IMR-90 (cell line): ENCODE data around the gene TRAPPC12. TPM values are rescaled to one million over a fixed set of nuclear protein-coding genes. Genes with fewer than 3 reads are reported as not detected.

ENCODE experiments used
- ATAC-seq: fragments of 200-7000 bp; cut with Tn5 transposase; 2 replicates; pipeline ENCODE4 v1.9.1; 2020; ENCODE audit warnings: low read depth, mild to moderate bottlenecking, moderate library complexity
- BruUV-seq: library from RNA; stranded (reverse); fragments of 400-500 nt; replicated peaks from 2 replicates; lab custom pipeline; 2021; lab: Mats Ljungman, UMichigan
- CTCF ChIA-PET: fragments of 300-600 bp; formaldehyde crosslinking; extraction: SDS; loops from one replicate; lab custom pipeline; 2021; ENCODE audit warnings: antibody characterized with exemption; lab: Yijun Ruan, JAX
- POLR2A ChIA-PET: fragments of 300-600 bp; sonication (Branson Sonifier 250); formaldehyde crosslinking; loops from one replicate; lab custom pipeline; 2022; ENCODE audit warnings: antibody characterized with exemption; ENCODE audit not compliant: unreplicated experiment; lab: Charles Lee
- DNase-seq: peaks from one replicate; pipeline ENCODE4 v3.0.0; 2013
- H2AFZ ChIP-seq: replicated peaks from 2 replicates; pipeline ENCODE3; 2013; ENCODE audit warnings: low read length, mild to moderate bottlenecking; ENCODE audit not compliant: poor library complexity
- H2AK5ac ChIP-seq: 2 replicates; pipeline ENCODE4 v1.6.1; 2013; ENCODE audit warnings: low read depth, low read length, inconsistent platforms
- H2AK9ac ChIP-seq: replicated peaks from 2 replicates; pipeline ENCODE3; 2013; ENCODE audit warnings: mild to moderate bottlenecking, low read depth, low read length, moderate library complexity; ENCODE audit not compliant: poor library complexity
- H2BK120ac ChIP-seq: 2 replicates; pipeline ENCODE4 v1.6.1; 2013; ENCODE audit warnings: low read depth, low read length, inconsistent platforms
- H2BK15ac ChIP-seq: 3 replicates; pipeline ENCODE4 v1.6.1; 2013; ENCODE audit warnings: low read depth, low read length, inconsistent platforms
- H2BK20ac ChIP-seq: 2 replicates; pipeline ENCODE4 v1.6.1; 2013; ENCODE audit warnings: low read depth, mild to moderate bottlenecking, inconsistent platforms, low read length, moderate library complexity
- H2BK5ac ChIP-seq: 2 replicates; pipeline ENCODE4 v1.6.1; 2013; ENCODE audit warnings: mild to moderate bottlenecking, low read depth, low read length, inconsistent platforms; ENCODE audit not compliant: poor library complexity, severe bottlenecking
- H3K14ac ChIP-seq: replicated peaks from 2 replicates; pipeline ENCODE4 v1.6.1; 2013; ENCODE audit warnings: low read depth, low read length, inconsistent platforms
- H3K18ac ChIP-seq: 2 replicates; pipeline ENCODE4 v1.6.1; 2013; ENCODE audit warnings: low read depth, low read length, control low read depth
- H3K23ac ChIP-seq: 2 replicates; pipeline ENCODE4 v1.6.1; 2013; ENCODE audit warnings: low read depth, low read length, inconsistent platforms
- H3K27ac ChIP-seq: 2 replicates; pipeline ENCODE4 v1.5.1; 2013; ENCODE audit warnings: mild to moderate bottlenecking, control low read depth, low read length; ENCODE audit not compliant: insufficient read depth
- H3K27me3 ChIP-seq: 2 replicates; pipeline ENCODE4 v1.6.1; 2013; ENCODE audit warnings: low read length; ENCODE audit not compliant: control insufficient read depth, insufficient read depth
- H3K36me3 ChIP-seq: 2 replicates; pipeline ENCODE4 v1.6.1; 2013; ENCODE audit warnings: low read length, mixed read lengths; ENCODE audit not compliant: control insufficient read depth, insufficient read depth
- H3K4ac ChIP-seq: 2 replicates; pipeline ENCODE4 v1.6.1; 2013; ENCODE audit warnings: low read depth, low read length, inconsistent platforms
- H3K4me1 ChIP-seq: 2 replicates; pipeline ENCODE4 v1.6.1; 2013; ENCODE audit warnings: low read length, mixed read lengths; ENCODE audit not compliant: control insufficient read depth, insufficient read depth
- H3K4me2 ChIP-seq: 2 replicates; pipeline ENCODE4 v1.6.1; 2013; ENCODE audit warnings: low read depth, mild to moderate bottlenecking, control low read depth, low read length, moderate library complexity
- H3K4me3 ChIP-seq: 2 replicates; pipeline ENCODE4 v1.5.1; 2013; ENCODE audit warnings: low read depth, mild to moderate bottlenecking, control low read depth, low read length, moderate library complexity; ENCODE audit not compliant: insufficient read depth
- H3K56ac ChIP-seq: 2 replicates; pipeline ENCODE4 v1.6.1; 2013; ENCODE audit warnings: low read length, inconsistent platforms; ENCODE audit not compliant: insufficient read depth; ENCODE audit errors: extremely low read depth
- H3K79me1 ChIP-seq, 2 experiments: 2 replicates each; pipeline ENCODE4 v1.6.1; 2013; ENCODE audit warnings: low read length in 2 of 2, inconsistent platforms in 1 of 2, low read depth in 1 of 2
- H3K9ac ChIP-seq: 2 replicates; pipeline ENCODE4 v1.6.1; 2013; ENCODE audit warnings: low read depth, low read length, control low read depth
- H3K9me1 ChIP-seq: 2 replicates; pipeline ENCODE4 v1.6.1; 2013; ENCODE audit warnings: low read length, inconsistent platforms; ENCODE audit not compliant: insufficient read depth
- H3K9me3 ChIP-seq: 2 replicates; pipeline ENCODE4 v1.6.1; 2013; ENCODE audit warnings: low read length; ENCODE audit not compliant: control insufficient read depth, insufficient read depth
- H4K20me1 ChIP-seq: 2 replicates; pipeline ENCODE4 v1.6.1; 2013; ENCODE audit warnings: low read length, inconsistent platforms; ENCODE audit not compliant: insufficient read depth
- H4K5ac ChIP-seq: 2 replicates; pipeline ENCODE4 v1.6.1; 2013; ENCODE audit warnings: mild to moderate bottlenecking, low read depth, low read length, control low read depth
- H4K8ac ChIP-seq, 2 experiments: 2 replicates each; pipeline ENCODE4 v1.6.1; 2013; ENCODE audit warnings: low read depth in 2 of 2, low read length in 2 of 2, control low read depth in 1 of 2, inconsistent platforms in 1 of 2
- H4K91ac ChIP-seq: 2 replicates; pipeline ENCODE4 v1.6.1; 2013; ENCODE audit warnings: low read depth, low read length, inconsistent platforms; ENCODE audit not compliant: insufficient read depth
- CEBPB ChIP-seq: IDR thresholded peaks from 2 replicates; pipeline ENCODE4 v1.6.1; 2012; ENCODE audit warnings: low read depth, low read length, improper control_type of control experiment
- CHD1 ChIP-seq: IDR thresholded peaks from 2 replicates; pipeline ENCODE4 v1.6.1; 2012; ENCODE audit warnings: low read depth, low read length, improper control_type of control experiment
- FOS ChIP-seq: fragments of 150-350 bp; IDR thresholded peaks from 2 replicates; pipeline ENCODE4 v1.6.1; 2016; ENCODE audit warnings: low read depth, low read length
- MAFK ChIP-seq: IDR thresholded peaks from 2 replicates; pipeline ENCODE4 v1.6.1; 2012; ENCODE audit warnings: low read depth, low read length, improper control_type of control experiment
- MXI1 ChIP-seq: IDR thresholded peaks from 2 replicates; pipeline ENCODE4 v1.6.1; 2012; ENCODE audit warnings: low read depth, mild to moderate bottlenecking, low read length, moderate library complexity, borderline replicate concordance
- NFE2L2 ChIP-seq: fragments of 150-350 bp; IDR thresholded peaks from 2 replicates; pipeline ENCODE4 v1.6.1; 2016; ENCODE audit warnings: low read depth, mild to moderate bottlenecking, low read length
- POLR2A ChIP-seq: IDR thresholded peaks from 2 replicates; pipeline ENCODE4 v1.6.1; 2012; ENCODE audit warnings: mild to moderate bottlenecking, low read depth, low read length
- USF2 ChIP-seq: fragments of 150-350 bp; IDR thresholded peaks from 2 replicates; pipeline ENCODE4 v1.6.1; 2017; ENCODE audit warnings: mild to moderate bottlenecking, antibody characterized with exemption, low read length, low read depth
- WGBS, 2 experiments: methylation state at CpG; one replicate each; pipeline versions ENCODE4 v1.1.5 to v1.1.7; 2013; ENCODE audit warnings: missing lambda C conversion rate in 2 of 2; ENCODE audit not compliant: insufficient read length in 1 of 2; ENCODE audit errors: extremely low coverage in 2 of 2; 5-methylcytosine and 5-hydroxymethylcytosine counted together
- dilution Hi-C: fragments of 300-500 bp; cut with HindIII; formaldehyde crosslinking; loops from one replicate; pipeline ENCODE4 v1.14.3; 2018; ENCODE audit warnings: low sequenced_read_pairs; ENCODE audit not compliant: unreplicated experiment
- in situ Hi-C: fragments of 300-500 bp; cut with MboI; formaldehyde crosslinking; loops from 3 replicates; pipeline ENCODE4 v1.14.3; 2019; ENCODE audit warnings: low sequenced_read_pairs, inconsistent platforms, mixed read lengths
- intact Hi-C: fragments of 100-400 bp; cut with micrococcal nuclease; formaldehyde crosslinking; loops from 2 replicates; pipeline ENCODE4 v1.10.0; 2022
- polyA plus RNA-seq, 3 experiments: library from polyadenylated mRNA; depleted of rRNA; stranded (reverse); fragments of >200 nt; gene quantifications; 2 replicates each; pipeline ENCODE4 v1.2.3, GENCODE V29; 2012; ENCODE audit warnings: low replicate concordance in 1 of 3
- total RNA-seq: library from RNA; depleted of rRNA; stranded (reverse); fragments of >200 nt; gene quantifications from 2 replicates; pipeline ENCODE4 v1.2.3, GENCODE V29; 2012

Gene TRAPPC12
- total and polyA plus RNA-seq, 2 of the 4 experiments (the other 2 are of a cell fraction), result 25.8 to 69.9 TPM

DNA sequence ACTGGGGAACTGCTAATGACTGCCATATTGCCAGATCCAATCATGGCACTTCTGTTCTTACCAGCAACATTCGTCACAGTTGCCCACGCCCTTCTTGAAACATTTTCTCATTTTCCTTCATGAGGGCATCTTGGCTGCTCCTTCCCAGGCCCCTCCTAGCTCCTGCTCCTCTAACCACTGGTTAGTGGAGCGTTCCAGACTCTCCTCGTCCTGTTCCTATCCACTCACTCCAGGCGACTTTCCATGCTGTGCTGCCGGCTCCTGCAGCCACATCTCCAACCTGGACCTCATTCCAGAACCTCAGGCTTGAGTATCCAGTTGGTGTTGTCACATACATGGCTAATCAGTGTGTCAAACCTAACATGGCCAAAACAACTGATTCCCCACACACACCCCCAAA is 141.1 kb downstream of the TRAPPC12 start:
- Histone ChIP-seq H3K9me3 (no peaks in the 10 kb centered on the region), H4K91ac (no peak overlapping the region), H2AK5ac (no peak overlapping the region), H3K9me1 (peaks cover 13% of the 10 kb centered on the region), H3K9ac (no peak overlapping the region), H2BK15ac (no peak overlapping the region; the same call in 2 of the 3 replicates), H4K20me1 (no peaks in the 10 kb centered on the region), H3K27ac (no peak overlapping the region), H3K56ac (no peak overlapping the region), H2BK20ac (no peak overlapping the region), H3K4me3 (no peak overlapping the region), H3K79me1 (peaks cover 26 to 32% of the 10 kb centered on the region in 2 experiments), H3K23ac (0 out of 2 replicates have a peak overlapping the region, but pooled peaks have one; percentile 33), H2BK120ac (no peak overlapping the region), H2AFZ (no peak overlapping the region), H3K4me1 (peaks cover 15% of the 10 kb centered on the region), H3K14ac (no peak overlapping the region), H2AK9ac (peak overlapping the region; percentile 30), H3K18ac (no peak overlapping the region), H2BK5ac (no peak overlapping the region), H3K36me3 (peaks cover 2% of the 10 kb centered on the region; the same call in 1 of the 2 replicates), H4K8ac (no peak overlapping the region), H4K5ac (no peak overlapping the region), H3K4me2 (no peak overlapping the region), H3K27me3 (no peaks in the 10 kb centered on the region), H3K4ac (no peak overlapping the region)
- 90% methylated on average over 6 of the region's 6 CpGs; no CpG with 5 or more reads in 1 of the 2 experiments for WGBS, 2 experiments
- ChIA-PET CTCF (interaction anchor here (0.9 kb wide), 1 partner anchor 81 kb away, joined by 3 read pairs; no protein-coding TSS in a partner anchor), POLR2A (no interaction called here)
- no peak for ATAC-seq
- intact Hi-C loops (no loop called here), in situ Hi-C loops (no loop called here), dilution Hi-C loops (no loop called here)
- TF ChIP-seq CHD1 (no peak), MXI1 (no peak), POLR2A (no peak), MAFK (no peak), FOS (no peak), USF2 (no peak), CEBPB (no peak), NFE2L2 (no peak)
- DNase-seq, result no peak
- BruUV-seq, result no TSS peak
